GM19043 (cell line): ENCODE measurements around the gene TLCD3B.

Experiments
- ATAC-seq: cut with Tn5 transposase; IDR thresholded peaks from one replicate; pipeline ENCODE4 v1.9.1; 2021; ENCODE audit warnings: low read depth; ENCODE audit not compliant: unreplicated experiment

The TLCD3B gene

GRCh38 chr16:29975134-29975538, 55.9 kb downstream of the TLCD3B start:
- no peak for ATAC-seq
